Renal cortex interstitium (tissue), 11 donors: ENCODE measurements around the gene WDR45B. TPM values are rescaled to one million over a fixed set of nuclear protein-coding genes. Genes with fewer than 3 reads are reported as not detected.

Source experiments
- DNase-seq, 11 donors: peaks; one replicate each; pipeline ENCODE4 v3.0.0-alpha.2; 2013; ENCODE audit warnings: low read depth in 9 of 11, low spot score in 4 of 11; ENCODE audit errors: extremely low read depth in 1 of 11
- polyA plus RNA-seq, 3 donors: library from polyadenylated mRNA; unstranded; fragments of 120-200 nt; gene quantifications; one replicate each; pipeline ENCODE4 v1.2.1, GENCODE V29; 2013; ENCODE audit not compliant: insufficient read length in 3 of 3

WDR45B gene
- polyA plus RNA-seq, 3 donors = 91.4 to 99.4 (median 95.9) TPM

DNA sequence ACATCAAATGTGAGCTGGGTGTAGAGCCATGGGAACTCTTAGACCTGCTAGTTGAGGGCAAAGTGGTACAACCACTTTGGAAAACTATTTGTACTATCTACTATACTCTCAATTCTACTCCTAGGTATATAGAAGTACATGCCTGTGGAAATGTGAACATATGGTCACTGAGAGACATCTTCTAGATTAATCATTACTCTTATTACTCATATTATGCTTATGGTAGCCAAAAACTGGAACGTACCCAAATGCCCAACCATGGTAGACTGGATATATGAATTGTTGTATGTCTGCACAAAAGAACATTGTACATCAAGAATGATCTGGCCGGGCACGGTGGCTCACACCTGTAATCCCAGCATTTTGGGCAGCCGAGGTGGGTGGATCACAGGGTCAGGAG is 2.7 kb downstream of the WDR45B start:
- DNase-seq = no peak

DNA sequence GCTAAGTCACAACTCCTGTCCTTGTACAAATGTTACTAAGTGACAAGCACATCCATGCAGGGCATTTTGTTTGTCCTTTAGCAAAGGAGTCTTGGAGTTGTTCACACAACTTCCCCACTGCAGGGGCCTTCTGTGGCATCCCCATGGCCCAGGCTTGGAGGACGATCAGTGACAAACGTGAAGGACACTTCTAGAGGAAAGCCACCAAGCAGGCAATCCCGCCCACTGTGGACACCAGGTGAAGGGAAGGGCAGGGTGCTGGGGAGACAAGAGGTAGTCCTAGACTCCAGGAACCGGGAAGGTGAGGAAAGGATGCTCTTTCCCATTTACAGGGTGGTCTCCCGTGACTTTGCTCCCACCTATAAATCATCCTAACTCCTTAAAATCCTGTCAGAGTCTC is 4.1 kb downstream of the WDR45B start:
- DNase-seq = no peak

DNA sequence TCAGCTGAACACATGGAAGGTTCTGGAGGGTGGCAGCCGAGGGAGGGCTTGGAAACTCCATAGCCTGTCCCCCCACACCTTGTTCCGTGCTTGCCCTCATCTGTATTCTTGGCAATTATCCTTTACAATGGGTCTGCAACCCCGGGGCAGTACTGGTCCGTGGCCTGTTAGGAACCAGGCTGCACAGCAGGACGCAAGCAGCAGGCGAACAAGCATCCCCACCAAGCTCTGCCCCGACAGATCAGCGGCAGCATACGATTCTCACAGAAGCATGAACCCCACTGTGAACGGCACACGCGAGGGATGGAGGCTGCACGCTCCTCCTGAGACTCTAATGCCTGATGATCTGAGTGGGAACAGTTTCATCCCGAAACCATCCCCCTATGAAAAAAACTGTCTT is 6.2 kb downstream of the WDR45B start:
- DNase-seq = no peak

DNA sequence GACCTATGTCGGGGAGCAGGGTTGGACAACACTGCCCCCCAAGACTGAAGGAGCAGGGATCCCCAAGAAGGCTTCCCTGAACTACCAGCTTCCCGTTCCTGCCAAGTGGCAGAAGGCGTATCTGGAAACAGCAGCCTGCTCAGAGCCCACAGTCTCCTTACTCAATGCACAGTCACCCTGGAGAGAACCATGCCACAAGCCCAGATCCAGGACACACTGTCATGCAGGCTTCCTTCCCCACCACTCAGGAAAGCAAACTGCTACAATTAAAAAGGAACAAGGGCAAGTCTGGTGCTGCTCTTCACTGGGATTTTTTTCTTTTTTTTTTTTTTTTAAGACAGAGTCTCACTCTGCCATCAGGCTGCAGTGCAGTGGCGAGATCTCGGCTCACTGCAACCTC is 8.2 kb downstream of the WDR45B start:
- no peak for DNase-seq

DNA sequence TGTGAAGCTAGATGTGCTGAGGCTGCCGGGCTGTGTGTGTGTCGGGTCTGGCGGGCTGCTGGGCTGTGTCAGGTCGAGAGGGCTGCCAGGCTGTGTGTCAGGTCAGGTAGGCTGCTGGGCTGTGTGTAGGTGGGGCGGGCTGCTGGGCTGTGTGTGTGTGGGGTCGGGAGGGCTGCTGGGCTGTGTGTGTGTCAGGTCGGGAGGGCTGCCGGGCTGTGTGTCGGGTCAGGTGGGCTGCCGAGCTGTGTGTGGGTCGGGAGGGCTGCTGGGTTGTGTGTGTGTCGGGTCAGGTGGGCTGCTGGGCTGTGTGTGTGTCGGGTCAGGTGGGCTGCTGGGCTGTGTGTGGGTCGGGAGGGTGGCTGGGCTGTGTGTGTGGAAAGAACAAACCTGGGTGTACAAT is 8.6 kb downstream of the WDR45B start:
- no peak for DNase-seq

DNA sequence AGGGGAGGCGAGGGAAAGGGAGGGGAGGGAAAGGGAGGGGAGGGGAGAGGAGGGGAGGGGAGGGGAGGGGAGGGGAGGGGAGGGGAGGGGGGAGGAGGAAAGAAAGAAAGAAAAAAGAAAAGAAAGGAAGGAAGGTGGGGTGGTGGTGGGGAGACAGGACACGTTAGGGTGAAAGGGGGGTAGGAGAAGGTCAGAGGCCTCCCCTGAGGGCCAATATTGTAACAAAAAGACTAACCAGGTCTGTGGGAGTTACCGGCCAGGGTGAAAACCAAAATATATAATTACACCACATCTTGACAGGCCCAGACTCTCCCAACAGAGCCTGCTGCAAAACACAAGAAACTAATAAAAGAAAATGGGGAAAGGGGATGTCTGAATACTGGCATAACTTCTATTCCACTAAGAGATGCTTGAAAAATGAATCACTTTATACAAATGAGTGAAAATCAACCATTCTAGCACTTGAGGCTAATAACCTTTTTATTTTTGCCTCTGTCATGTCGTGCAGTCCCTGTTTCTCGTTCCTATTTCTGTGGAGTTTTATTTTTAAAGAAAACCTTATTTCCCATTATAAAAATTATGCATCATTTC is 10.0 kb downstream of the WDR45B start:
- DNase-seq = no peak

DNA sequence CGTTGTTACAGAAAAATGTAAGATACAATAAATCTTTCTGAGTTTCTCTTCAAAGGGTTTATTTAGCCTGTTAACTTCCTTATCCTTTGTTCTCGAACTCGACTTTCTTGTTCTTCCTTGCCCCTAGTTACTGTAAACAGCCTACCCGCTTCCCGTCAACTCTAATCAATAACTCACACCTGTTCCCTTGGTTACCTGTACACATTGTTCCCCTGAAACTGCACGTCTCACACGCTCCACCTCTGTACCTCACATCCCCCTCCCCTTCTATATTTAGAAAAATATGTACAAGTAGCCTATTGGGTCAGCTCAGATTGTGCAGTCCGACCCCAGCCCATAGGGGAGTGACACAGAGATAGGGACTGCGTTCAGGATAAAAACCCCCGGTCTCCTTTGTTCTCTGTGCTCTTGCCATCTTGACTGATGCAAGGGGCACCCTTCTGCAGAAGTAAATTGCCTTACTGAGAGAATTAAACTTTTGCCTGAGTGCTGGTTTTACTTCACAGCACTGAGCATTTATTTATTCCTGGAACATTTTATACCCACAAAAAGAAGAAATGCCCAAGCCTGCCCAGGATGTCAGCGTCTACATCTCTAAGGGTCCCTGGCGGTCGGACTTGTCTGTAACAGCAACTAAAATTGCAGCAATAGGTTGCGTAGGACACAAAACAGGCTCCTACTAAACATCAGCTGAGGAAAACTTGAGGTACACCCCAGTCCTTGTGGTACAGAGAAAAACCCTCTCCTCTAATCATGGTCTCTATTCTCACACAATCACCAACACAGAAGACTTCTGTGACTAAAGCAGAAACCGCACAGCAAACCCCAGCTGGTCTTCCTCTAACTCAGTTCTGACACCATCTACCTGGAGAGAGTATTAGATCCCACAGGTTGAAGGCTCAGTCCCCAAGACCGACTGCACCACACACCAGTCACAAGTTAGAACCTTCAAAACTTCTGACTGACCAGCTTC is 11.3 kb downstream of the WDR45B start:
- no peak for DNase-seq

DNA sequence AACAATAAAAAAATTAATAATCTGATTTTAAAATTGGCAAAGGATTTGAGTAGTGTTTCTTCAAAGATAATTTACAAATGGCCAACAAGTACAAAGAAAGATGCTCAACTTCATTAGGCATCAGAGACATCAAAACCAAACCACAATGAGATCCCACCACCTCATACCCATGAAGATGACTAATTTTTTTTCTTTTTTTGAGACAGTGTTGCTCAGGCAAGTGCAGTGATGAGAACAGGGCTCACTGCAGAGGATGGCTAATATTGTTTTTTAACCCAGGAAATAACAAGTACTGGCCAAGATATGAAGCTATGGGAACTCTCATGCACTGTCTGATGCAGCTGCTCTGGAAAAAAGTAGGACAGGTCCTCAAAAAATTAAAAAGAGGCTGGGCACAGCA is 14.9 kb downstream of the WDR45B start:
- DNase-seq = no peak

DNA sequence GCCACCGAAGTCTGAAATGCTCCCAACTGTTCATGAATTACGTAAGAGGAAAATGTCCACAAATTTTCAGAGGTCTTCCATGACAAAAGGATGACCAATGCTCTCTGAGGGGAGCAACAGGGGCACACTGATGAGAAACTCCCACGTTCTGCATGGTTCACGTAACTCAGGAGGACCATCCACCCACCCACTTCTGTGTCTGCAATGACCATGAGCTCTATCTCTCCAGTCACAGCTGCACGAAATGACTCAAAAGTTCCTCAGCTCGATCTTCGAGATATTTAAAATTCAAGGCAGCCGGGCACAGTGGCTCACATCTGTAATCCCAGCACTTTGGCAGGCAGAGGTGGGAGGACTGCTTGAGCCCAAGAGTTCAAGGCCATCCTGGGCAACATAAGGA is 15.8 kb downstream of the WDR45B start:
- DNase-seq = no peak

DNA sequence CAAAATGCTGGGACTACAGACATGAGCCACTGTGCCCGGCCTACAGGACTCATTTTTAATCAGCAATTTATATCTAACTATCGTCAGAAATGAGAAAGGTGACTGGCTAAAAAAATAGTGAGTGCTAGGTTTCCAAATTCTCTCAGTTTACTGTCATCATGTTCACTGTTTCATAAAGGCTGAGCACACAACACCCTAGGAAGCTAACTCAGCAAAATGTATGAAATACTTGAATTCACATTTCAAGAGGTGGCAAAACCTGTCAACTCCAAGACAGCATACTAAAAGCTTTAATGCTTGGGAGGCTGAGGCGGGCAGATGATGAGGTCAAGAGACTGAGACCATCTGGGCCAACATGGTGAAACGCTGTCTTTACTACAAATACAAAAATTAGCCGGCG is 16.7 kb downstream of the WDR45B start:
- DNase-seq = no peak

DNA sequence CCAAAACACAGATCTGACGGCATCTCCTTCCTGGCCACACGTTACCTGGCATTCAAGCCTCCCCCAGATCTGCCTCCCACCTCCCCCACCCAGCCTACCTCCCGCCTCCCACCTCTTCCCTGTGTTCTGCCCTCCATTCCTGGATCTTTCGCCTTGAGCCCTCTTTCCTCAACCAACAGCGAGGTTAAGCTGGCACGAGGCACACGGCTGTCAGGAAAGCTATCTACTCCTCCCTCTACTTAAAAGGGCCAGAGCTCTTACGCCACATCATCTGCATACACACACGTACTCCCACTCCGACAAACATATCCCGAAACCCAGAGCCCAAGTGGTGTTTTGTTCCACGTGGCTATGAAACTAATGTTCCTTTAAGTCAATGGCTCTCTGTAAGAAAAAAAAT is 18.0 kb downstream of the WDR45B start:
- no peak for DNase-seq

DNA sequence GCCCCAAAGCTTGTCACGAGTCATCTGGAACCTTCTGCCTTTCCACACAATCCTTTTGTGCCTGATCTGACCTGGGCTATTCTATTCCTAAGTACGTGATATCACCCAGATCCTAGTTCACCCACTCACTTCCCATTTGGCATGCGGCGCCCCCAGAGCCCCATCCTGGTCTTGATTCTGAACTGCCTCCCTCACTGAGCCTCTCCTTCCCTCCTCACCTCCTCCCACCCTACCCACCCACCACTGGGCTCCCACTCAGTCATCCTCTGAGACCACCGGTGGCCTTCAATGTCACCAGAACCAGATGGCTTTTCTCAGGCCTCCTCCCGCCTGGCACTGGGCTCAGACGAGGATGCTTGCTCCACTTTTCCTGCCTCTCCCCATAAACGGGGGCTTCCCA is 18.5 kb downstream of the WDR45B start:
- DNase-seq = no peak

DNA sequence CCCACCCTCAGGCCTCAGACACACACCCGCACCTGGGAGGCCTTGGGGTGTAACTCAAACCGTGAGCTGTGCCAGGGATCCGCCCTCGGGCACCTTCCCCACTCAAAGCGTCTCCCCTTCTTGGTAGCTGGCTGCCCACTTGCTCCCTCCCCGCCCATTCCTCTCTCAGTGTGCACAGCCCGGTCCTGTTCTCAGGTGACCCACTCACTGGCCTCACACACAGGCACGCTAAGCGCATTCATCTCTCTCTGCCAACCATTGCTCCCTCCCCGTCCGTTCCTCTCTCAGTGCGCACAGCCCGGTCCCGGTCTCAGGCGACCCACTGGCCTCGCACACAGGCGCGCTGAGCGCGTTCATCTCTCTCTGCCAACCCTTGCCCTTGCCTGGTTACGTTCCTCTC is 20.8 kb downstream of the WDR45B start:
- no peak for DNase-seq

DNA sequence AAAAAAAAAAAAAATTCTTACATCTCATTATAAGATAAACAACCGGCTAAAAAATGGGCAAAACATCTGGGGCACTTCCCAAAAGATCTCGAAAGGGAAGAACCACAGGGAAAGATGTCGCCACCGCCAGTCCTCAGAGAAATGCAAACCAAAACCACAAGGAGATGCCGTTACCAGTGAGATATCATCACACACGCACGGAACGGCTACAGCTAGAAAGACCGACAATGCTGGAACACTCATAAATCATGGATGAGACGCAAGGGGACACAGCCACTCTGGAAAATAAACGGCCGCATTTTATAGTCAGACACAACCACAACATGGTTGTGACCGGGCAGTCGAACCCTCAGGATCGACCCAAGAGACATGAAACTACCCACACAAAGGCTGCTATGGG is 24.5 kb downstream of the WDR45B start:
- DNase-seq = no peak

DNA sequence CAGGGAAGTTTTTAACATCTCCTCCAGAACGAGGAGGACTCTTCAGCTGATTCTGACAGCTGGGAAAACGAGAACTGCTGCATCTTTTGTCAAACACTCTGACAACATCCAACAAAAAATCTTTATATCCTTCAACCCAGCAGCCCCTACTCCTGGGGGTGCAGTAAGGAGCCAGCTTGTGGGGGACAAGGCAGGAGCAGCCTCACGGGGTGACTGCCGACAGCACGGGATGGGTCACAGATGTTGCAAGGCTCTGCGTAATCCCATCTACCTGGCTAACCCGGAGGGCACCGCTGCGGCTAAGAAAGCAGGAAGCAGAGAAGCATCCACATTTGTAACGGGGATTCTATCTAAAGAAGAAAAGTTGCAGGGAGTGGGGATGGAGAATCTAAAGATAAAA is 28.6 kb downstream of the WDR45B start:
- DNase-seq = no peak

DNA sequence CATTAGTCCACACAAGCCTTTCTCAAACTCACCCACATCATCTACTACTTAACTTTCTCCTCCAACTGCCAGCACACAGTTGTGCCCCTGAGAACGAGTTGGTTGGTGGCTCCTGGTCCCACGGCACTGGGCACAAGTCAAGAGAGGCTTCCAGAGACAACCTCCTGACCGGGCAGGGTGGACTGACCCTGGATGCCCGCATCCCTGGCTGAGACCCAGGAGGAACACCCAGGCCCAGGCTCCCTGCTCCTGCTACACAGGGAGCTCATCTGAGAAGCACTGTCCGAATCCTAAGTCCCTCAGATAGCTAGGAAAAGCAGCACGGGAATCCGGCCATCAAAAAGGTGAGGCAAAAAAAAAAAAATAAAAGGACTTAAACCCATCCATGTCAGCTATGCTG is 29.0 kb downstream of the WDR45B start:
- no peak for DNase-seq

DNA sequence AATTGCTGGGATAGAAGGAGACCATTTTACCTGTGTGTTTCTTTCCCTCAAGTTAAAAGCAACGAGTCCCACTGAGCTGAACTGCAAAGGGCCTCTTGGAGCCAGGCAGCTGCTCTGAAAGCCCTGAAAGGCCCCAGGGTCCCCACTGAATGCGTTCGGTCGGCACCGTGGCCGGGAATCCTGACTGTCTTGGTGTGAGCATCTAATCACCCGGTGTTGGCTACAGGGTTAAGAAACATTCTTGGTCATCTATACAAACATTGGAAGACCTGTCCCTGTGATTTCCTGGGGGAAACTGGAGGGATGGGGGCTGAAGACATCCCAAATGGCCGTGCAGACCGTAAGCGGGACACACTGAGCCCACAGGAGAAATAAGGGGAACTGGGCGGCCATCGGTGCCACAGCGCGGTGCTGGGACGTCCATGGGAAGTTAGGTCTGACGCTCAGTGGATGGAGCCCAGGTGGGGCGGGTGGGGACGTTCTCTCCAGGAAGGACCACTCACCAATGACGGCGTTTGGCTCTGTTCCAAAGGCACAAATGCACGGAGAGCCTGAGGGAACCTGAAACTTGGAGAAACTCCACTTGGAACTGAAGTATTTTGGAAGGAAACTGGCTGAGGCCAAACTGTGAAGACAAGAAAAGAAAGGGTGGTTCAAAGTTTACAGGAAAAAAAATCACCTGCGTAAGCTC is 32.1 kb downstream of the WDR45B start:
- no peak for DNase-seq

DNA sequence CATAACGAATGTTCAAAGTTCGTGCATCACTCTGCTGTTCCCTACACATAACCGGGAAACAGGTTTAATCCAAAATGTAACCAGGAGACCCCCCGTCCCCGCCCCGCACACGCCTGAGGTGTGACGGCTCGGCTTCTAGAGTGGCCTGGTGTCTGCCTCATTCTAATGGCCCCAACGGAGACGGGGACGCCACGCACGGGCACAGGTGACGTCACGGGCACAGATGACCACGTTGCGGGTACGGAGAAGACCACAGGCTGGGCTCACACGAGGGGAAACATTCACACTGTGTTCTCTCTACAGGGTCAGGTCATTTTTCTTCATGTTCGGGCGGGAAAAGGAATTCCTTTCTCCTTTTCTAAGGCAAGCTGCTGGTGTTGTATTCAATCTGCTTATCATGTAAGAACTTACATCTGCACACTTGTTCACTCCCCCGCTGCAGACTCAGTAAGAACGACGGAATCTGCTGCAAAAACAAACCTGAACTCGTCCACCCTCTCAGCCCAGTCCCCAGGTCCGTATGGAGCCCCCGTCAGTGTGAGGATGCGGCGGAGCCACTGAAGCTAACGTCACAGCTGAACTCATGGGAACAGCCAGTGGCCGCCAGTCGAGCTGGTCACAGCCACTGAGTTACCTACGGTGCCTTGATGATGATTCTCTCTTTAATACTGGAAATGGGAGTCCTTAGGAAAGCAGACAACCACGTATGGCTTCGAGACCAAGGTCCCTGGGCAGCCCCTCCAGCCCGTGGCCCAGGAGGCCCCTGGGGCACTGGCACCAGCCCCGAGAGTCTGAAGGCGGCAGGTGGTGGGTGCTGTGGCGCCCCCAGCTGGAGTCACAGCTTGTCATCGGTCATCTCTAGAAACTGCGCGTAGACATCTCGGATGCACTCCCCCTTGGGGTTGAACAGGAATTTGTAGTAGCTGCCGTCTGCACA is 32.9 kb downstream of the WDR45B start:
- DNase-seq = no peak

DNA sequence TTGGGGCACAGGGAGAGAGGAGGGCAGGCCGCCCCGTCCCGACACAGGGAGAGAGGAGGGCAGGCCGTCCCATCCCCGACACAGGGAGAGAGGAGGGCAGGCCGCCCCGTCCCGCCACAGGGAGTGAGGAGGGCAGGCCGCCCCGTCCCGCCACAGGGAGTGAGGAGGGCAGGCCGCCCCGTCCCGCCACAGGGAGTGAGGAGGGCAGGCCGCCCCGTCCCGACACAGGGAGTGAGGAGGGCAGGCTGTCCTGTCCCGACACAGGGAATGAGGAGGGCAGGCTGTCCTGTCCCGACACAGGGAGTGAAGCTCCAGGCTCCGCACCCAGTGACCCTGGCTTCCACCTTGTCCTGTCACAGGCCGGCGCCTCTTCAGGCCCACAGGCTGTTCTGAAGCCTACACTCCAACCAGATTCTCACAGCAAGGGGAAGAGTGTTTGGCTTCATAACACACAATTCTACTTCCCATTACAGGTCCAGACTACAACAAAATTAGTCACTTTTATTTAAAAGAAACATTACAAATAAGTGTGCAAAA is 34.1 kb downstream of the WDR45B start:
- no peak for DNase-seq
